Activated T-cell treated with anti-CD3 and anti-CD28 coated beads for 1 hour (primary cell): ENCODE results near the gene SEMA6C.

Source experiments
- DNase-seq: peaks from one replicate; pipeline ENCODE4 v3.0.0-alpha.2; 2020; ENCODE audit warnings: low read depth

Gene SEMA6C

DNA sequence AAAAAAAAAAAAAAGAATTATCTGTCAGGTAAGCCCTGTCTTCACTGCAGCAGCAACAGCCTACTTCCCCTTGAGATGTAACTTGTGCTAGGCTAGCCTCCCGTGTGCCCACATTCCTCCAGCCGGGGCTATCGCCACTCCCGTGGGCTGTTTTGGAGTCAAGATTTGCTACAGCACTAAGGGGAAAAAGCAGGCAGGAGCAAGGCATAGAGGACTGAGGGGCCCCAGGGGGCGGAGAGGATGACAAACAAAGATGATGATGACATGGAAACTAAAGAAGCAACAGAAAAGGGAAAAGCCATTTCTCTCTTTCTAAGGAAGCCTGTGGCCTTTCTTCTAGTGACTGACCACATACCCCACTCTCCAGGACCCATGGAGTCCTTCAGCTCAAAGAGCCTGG lies 11.9 kb upstream of the SEMA6C start:
- DNase-seq, result no peak

DNA sequence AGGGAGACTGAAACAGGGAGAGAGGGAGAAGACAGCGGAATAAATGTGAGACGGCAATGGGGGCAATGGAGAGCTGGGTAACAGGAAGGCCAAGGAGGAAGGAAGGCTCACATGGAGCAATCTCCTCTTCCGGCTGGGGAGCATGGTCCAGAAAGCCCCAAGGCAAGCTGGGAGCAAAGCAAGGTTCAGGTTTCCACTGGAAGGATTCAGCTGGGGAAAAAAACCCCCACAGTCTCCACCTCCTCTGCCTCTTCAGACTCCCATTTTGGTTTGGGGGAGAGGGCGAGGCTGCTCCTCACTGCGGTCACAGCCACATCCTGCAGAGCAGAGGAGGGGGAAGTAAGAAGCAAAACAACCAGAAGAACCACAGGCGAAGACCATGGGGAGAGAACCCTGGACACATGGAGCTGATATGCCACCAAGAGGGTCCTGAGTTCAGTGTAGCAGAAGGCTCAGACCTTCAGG lies 10.7 kb upstream of the SEMA6C start:
- DNase-seq, result peak; percentile 31

DNA sequence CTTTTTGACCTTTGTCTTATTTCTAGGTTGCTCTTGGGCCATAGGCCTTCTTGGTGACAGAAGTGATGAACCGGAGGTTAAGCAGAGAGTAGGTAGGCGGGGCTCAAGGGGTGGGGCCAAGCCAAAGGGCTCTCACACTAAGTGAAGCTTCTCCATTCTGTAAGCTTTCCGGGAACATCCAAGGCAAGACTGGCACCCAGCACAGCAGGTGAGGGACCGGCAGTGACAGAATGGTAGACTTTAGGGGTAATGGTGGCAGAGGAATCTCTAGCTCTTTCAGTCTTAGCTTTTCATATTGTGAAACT lies 10.0 kb upstream of the SEMA6C start, which contains the start of gene TNFAIP8L2:
Gene TNFAIP8L2, plus strand, starts transcription at position 135 of the 305 bp plus-strand sequence. CDS start 2,049 bp downstream, outside the sequence.
- DNase-seq, result peak; percentile 69

DNA sequence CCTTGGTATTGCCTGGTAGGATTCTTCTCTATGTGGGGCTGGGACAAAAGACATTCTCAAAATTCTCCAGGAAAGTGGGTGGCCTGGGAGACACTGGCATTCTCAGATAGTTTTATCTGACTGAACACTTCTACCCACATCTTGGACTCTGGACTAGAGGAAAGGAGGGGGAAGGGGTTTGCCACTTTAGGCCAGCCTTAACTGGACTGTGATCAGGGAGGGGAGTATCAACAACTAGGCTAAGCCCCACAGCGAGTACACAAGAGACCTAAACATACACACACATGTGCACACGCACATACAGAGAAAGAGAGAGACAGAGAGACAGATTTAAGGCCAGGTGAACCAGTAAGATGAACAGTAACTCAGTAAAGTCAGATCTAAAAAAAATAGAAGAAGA lies 1.2 kb upstream of the SEMA6C start:
- no peak for DNase-seq

DNA sequence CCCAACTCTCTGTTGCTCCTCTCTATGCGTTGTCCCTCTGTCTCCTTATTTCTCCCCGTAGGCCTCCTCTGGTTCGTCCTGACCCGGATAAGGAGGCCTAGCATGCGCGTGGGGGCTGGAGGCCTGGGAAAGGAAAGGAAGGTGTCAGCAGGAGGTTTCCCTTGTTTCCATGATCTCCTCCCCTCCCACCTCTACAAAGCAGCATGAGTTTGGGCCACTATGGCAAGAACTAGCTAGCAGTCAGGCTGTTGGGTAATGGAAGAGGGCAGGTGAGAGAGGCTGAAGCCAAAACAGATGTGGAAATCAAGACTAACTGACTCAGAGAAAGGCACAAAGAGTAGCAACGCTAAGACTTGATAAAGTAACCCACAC lies 687 bp upstream of the SEMA6C start:
- no peak for DNase-seq

DNA sequence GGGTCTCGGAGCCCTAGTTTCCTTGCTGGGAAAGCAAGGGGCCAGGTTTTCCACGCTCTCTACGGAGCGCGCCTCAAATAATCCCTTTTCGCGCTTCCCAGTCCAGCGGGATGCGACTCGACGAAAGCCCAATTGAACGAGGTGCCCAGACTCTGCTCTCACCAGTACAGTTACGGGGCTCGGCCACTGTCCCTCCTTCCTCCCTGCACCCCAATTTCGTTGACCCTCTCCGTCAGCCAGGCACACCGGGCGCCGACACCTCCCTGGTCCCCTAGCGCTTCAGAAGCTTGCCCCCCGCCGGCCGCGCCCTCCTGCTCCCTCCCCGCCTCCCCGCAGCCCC lies 389 bp downstream of the SEMA6C start:
- no peak for DNase-seq

DNA sequence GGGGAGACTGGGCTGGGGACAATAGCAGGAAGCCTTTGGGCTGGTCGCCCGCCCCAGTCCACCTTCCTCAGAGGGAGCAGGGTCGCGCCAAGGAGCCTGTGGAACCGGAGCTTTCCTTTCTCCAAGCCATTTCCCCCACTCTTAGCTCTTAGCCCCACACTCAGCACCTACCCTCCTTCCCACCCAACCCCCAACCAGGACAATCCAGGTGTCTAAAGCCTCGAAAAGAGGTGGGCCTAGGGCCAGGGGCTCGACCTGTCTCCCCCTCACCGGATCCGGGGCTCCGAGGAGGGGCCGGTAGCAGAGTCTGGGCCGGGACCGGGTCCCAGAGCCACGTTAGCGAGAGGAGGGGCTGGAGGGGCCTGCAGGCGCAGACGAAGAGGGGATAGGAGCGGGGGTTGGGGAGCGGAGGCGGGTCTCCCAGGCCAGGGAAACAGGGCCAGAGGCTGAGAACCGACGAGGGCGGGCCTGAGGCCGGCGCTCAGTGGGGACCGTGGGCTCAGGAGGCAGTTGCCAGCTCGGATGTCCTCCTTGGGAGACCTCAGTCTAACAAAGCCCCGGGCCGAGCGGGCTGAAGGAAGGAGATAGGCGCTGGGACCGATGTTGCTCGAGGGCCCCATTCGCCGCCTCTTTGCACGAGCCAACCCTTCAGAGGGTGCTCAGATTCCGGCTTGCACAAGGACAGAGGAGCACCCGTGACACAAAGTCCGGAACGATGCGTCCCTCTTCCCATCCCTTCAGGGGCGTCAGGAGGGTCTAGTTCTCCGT lies 943 bp downstream of the SEMA6C start:
- DNase-seq, result no peak

DNA sequence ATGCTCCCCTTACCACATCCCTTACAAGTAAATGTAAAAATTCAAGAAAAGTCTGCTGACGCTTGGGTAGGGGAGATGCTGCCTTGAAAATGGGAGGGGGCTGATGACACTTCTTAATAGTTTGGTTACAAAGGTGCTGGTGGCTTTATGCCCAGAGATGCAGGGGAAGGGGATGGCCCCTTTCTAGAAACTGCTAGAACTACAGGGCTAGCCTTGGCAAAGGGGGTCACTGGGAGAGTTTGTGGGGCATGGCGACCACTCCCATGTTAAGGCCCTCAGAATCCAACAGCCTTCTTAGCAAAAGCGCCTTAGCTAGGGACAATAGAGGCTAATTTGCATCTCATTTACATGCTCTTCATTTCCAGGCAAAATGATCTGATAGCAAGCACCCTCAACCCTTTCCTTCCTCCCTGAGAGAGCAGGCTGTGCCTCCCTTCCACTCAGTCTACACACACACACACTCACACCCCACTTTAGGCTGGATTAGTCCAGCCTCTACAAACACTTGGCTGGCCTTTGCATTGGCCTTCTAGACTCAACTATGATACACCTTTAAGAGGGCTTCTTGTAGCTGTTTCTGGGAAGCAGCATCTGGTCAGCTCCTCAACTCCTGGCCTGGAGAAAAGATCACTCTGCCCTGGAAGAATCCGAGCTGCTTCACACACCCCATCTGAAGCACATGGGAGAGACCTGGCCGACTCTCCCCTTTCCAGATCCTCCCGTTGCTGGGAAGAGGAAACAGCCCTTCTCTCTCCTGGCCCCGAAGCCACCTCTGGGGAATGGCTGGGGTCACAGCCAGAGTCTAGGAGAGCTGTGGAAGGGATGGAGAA lies 1.7 kb downstream of the SEMA6C start:
- DNase-seq, result no peak

DNA sequence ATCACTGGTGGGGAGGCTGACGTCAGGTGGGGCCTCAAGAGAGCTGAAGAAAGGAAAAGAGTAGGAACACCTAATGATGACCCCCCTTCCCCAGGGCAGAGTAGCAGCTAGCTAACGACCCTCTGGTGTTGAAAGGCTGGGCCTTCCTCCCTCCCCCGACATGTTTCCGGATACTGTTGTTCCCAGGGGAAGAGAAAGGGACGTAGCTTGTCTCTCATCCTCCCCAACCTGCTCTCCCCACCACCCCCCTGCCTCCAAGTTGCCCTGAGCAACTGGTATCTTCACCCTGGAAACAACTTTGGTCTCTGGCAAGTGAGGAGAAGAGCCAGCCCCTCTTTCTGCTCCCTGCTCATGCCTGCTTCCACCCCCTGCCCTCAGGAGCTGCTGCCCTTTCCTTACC lies 2.4 kb downstream of the SEMA6C start:
- DNase-seq, result no peak

DNA sequence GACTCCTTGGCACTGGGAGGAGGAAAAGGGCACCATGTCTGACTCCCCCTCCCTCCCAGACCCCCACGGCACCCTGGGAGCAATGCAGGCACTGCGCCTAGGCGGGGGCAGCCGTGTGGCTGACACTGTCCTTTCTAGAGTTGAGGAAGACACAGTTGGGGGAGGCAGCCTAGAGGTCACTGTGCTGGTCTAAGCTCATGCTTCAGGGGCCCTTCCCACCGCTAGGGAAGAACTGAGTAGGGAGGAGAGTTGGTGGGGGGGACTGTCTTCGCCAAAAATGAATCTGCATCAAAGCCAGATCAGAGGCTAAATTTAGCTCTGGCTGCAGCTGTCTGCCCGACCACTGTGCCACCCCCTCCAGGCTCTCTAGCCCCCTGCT lies 3.4 kb downstream of the SEMA6C start:
- no peak for DNase-seq

DNA sequence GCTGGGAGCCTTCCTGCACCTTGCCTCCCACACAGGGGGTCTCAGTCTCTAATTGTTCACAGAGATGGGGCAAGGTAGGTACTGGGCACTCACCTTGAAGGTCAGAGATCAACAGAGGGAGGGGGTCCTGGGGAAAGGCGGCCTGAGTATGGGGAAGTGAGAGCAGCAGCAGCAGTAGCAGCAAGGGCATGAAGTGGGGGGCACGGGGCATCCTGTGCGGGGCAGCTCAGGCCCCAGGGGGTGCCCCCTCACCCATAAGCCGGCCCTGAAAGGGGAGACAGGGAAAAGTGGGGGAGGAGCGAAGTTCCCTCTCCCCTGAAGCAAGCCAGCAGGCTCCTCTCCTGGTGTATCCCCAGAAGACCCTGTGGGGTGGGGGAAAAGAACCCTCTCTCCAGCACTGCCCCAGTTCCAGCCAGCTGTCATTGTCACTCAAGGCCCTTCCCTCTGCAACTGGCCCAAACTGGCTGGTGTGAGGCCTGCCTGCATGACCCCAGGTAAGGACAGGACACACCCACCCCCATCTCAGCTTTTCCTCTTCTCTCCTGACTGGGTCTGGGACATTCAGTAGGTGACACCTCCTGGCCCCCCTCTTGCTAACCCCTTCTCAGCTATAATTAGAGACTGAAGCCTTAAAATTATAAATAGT lies 3.9 kb downstream of the SEMA6C start:
- DNase-seq, result no peak

DNA sequence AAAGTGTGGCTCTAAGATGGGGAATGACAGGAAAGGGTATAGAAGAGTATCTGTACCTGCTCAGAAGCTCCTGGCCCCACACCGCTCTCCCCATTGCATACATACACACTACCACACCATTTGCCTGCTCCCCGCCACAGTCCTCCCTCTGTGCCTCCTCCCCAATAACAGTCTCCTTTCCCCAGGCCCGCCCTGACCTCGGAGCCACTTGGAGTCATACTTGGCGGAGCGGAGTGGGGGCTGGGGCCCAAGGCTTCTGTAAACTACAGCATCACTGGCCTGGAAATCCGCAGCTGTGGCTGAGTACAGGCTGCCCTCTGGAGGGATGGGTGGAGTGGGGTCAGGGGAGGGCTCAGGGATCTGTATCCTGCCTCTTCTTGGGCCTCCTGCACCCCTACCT lies 8.6 kb downstream of the SEMA6C start:
- no peak for DNase-seq

DNA sequence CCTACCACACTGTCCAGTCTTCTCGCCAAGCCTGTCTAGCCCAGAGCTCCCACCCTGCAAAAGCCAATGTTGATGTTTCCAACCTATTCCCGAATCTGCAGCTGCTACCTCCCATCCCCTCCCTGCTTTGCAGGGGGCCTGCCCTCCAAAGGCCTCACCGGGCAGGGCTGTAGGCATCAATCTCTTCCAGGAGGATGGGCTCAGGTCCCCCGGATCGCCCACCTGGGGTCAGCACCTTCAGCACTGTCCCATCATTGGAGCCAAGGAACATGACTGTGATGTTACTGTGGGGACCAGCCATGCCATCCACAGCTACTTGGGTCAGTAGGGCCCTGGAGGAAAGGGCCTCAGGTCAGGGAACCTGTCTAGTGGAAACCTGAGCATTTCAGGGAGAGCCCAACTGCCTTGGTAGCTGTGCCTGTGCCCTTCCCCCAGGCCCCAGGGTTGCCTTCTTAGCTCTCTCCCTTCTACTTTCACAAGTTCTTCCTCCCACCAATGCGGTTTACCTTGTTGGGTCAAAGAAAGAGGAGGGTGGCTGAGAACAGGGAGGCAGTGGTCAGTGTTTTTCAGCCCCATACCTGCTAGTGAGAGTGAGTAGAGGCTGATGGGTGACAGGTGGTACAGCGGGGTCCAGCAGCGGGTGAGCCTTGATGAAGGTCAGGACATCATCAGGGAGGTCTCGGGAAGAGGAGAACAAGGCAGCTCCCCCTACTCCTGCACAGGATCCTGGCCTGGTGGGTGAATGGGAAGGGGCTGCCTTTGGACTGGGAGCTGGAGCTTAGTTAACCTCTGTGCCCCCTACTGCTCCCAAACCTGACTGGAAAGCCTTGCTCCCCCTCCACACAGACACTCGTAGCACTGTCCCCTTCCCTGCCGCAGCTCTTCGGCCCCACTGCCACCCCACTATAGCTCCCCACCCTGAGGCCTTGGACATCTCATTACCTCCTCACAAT lies 10.7 kb downstream of the SEMA6C start:
- no peak for DNase-seq

DNA sequence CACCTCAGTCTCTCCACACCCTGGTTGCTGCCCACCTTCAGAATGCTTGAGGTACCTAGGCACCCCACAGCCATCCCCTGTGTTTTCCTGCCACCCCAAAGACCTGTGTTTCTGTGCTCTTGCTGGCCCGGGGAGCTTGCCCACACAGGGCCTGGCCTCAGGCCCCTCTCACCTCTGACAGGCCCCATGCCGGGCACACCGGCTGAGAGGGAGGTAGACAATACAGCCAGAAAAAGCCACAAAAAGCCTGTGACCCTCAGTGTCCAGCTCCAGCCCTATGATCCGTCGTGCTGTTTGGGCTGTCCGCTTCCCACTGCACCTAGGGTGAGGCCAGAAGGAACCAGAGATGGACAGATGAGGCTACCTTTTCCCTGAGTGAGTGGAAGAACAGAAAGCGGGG lies 11.4 kb downstream of the SEMA6C start:
- no peak for DNase-seq

DNA sequence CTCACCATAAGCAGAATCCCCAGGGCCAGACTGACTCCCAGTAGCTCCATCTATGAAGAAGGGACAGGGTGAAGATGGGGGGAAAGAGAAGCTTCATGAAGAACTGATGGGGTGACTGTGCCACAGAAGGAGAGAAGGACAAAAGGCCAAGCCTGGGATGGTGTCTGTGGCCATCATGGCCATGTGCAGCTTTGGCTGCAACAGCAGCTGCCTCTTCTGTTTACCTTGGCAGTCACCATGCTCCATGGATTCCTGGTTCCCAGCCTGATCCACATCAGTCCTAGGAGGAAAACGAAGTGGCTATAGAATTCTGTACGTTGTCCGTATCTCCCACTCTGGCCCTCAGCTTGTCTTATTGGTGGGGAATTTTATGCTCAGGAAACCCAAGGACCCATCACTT lies 12.0 kb downstream of the SEMA6C start:
- no peak for DNase-seq

DNA sequence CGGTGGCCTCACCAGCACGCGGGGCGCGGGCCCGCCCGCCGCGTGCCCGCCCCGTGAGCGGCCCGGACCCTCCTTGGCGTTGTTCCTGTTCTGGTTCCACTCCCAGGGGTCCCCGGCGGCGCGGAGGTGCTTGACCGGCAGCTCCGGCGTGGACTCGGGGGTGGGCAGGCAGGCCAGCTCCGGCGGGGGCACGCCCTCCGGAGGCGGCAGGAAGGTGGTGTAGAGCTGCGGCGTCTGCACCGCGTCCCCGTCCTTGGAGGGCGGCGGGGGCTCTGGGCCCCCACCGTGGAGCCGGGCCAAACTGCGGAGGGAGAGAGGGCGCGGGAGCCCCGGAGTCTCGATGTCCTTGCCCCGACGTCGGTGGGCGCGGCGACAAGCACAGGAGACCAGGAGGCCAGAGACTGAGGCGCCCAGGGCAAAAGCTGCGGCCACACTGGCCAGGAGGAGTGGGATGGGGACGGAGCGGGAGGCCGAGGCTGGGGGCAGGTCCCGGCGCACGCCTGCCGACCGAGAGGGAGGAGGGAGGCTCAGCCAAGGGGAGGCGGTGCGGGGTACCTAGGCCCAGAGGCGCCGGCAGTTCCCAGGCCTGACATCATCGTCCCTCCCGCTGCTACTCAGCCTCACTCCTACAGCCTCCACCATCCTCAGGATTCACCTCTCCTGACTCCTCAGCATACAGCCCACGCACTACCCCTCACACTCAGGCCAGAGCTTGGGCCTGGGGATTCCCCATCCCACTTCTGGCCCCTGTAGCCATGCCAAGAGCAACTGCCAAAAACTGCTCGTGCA lies 13.2 kb downstream of the SEMA6C start:
- no peak for DNase-seq

DNA sequence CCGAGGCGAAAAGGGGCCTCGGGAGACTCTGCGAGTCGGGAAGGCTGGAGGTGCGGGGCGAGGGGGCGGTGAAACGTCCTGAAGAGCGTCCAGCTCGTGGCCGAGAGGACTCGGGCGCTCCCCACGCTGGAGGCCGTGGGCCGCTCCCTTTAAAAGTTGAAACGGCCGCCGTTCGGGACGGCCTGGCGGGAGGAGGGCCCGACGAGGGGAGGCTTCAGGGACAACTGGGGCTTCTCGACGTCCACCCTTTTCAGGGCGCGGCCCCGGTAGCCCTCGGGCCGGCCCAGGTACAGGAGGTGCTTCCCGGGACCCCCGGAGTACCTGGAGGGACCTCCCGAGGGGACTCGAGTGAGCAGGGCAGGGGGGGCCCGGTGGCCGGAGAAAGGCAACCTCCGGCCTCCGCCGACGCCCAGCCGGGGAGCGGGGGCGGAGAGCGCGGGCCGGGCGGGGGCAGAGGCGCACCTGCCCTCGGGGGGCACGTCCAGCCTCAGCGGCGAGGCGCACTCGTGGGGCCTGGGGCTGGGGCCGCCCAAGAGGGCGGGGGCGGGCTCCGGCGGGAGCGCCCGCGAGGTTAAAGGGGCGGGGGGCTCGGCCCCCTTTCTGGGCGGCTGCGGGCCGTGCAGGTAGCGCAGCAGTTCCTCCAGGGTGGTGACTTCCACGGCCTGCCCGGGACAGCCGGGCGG lies 14.0 kb downstream of the SEMA6C start:
- DNase-seq, result no peak

DNA sequence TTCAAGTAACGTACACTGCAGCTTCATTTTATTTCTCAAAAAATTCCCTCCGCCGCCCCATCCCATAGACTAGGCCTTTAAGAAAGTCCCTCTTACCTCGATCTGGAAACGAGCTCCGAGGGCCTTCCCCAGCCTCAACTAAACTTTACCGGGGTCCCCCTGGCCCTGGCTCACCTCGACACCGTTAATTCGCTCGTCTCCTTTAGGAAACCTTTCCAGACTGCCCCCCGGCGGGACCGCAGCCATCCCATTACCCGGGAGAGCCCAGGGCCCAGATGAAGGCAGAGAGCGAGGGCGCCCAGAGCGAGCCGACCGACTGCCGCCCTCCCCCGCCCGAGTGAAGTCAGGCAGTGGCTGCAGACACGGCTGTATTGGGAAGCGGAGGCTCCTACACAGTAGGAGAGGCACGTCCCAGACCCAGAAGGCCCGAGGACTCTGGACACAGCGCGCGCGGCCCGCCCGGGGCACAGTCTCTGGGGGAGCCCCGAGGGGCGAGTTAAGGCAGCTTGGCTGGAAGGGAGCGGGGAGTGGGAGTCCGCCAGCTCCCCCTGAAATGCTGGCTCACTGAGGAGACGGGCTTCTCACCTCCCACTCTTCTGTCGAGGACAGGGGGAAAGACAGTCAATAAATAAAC lies 14.6 kb downstream of the SEMA6C start:
- no peak for DNase-seq

DNA sequence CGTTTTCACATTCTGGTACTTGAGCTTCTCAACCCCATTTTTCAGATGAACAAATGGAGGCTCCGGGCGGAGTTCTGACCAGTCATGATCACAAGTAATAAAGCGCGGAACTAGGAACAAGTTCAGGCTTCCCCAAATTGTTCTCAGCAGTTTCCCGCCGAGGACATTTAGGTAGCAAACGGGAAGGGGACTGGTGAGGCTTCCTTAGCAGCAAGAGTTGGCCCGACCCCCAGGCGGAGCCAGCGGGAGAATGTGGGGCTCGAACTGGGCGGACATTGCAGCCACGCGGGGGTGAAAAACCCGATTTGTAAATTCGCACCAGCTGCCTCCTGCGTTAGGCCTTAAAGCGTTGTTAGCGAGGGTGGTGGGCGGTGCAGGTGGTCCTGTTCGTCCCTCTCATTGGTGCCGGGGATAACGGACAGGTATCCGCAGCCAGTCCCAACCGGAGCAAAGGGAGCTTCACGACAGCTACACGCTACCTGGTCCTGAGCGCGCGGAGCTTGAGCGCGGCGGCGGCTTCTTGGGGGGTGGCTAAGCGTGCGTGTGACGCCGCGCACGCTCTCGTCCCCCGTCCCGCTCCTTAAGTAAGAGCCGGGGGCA lies 15.3 kb downstream of the SEMA6C start:
- DNase-seq, result peak; percentile 62

DNA sequence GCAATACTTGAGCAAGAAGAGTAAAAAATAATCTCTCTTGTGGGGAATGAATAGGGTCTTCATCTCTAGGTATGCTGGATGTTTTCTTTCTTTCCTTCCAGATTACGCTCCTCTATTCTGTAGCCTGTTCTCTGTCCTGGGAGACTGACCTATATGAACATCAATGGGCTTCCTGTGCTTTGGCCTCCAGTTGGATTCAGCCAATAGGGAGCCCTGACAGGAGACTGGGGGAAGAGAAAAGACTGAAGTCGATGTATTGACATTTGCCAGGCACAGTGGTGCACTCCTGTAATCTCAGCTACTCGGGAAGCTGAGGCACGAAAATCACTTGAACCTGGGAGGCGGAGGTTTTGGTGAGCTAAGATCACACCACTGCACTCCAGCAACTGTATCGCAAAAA lies 17.6 kb downstream of the SEMA6C start:
- no peak for DNase-seq
